HG03460 (cell line): ENCODE measurements around the gene PSMD1.
"Not testable (repeated sequence)": the region's sequence is repeated elsewhere in the genome, so short reads cannot be mapped to it uniquely, and the experiment has no call there.

ENCODE experiments used
- ATAC-seq: cut with Tn5 transposase; IDR thresholded peaks from one replicate; pipeline ENCODE4 v1.9.1; 2021; ENCODE audit not compliant: unreplicated experiment

PSMD1 gene

GRCh38 chr2:231181860-231182512 is 125.3 kb downstream of the PSMD1 start:
- ATAC-seq: peak; percentile 56

GRCh38 chr2:231182513-231182899 is 125.8 kb downstream of the PSMD1 start:
- ATAC-seq: no peak

GRCh38 chr2:231183851-231184250 is 127.2 kb downstream of the PSMD1 start:
- no peak for ATAC-seq

DNA sequence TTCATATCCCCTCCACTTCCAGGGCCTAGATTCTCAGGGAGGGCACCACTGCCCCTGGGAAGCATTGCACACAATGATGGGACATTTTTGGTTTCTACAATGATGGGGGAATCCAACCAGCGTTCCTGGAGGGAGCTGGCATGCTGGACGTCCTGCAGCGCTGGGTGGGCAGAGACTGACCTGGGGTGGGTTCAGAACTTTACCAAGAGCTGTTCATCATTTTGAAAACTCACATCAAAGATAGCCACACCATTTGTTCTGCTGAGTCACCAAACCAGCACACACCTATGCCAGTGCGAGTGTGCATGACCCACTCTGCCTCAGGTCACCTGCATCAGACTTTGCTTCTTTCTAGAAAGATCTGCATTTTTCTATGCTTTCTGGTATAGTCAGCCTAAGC is 127.7 kb downstream of the PSMD1 start:
- no peak for ATAC-seq

DNA sequence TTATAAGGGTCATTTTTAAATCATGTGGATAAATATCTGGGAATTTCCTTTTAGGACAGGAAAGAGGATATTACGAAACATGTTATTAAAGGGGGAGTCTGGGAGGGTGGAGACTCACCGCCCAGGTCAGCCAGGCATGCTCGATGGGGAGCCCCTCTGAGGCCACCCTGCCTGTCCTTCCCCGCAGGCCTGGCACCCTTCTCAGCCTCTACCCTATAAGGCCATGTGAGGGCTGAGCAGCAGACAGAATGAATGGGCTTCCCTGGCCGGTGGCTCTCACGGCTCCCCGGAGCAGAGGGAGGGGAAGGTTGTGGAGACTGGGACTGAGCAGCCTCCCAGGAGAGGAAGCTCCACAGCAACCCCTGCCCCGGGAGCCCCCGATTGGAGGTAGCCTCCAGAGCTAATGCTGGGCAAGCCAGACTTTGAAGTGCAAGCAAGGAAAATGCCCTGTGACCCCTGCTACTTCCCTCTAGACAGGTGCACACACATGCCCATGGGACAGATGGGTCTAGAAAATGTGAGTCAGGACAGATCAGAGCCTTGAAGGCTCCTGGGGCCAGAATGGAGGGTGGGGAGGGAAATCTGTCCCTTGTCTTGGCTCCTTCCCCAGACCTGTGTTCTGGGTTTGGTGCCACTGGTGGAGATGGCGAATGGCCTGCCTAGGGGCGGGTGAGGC is 128.5 kb downstream of the PSMD1 start:
- no peak for ATAC-seq

- ATAC-seq: no peak
Measured at GRCh38 chr2:231185886-231186285, 129.2 kb downstream of the PSMD1 start.

- no peak for ATAC-seq
Measured at GRCh38 chr2:231186325-231186724, 129.7 kb downstream of the PSMD1 start.

DNA sequence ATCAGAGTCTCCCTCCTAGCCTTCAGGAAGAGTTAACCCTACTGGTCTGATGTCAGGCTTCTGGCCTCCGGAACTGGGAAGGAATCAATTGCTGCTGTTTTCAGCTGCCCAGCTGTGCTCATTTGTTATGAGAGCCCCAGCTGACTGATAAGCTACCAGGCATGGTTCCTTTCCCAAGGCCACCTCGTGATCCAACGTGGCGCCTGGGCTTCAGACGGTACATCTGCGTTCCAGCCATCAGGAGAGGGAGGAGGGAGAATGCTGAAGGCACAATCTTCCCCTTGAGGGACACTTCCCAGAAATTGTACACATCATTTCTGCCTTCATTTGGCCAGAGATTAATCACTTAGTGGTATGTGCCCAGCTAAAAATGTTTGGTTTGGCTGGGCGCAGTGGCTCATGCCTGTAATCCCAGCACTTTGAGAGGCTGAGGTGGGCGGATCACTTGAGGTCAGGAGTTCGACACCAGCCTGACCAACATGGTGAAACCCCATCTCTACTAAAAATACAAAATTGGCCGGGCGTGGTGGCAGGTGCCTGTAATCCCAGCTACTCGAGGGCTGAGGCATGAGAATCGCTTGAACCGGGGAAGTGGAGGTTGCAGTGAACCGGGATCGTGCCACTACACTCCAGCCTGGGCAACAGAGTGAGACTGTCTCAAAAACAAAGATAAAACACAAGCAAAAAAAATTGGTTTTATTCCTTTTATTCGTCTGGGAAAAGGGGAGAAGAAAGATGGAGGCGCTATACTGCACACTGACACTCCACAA is 131.3 kb downstream of the PSMD1 start:
- ATAC-seq: no peak

DNA sequence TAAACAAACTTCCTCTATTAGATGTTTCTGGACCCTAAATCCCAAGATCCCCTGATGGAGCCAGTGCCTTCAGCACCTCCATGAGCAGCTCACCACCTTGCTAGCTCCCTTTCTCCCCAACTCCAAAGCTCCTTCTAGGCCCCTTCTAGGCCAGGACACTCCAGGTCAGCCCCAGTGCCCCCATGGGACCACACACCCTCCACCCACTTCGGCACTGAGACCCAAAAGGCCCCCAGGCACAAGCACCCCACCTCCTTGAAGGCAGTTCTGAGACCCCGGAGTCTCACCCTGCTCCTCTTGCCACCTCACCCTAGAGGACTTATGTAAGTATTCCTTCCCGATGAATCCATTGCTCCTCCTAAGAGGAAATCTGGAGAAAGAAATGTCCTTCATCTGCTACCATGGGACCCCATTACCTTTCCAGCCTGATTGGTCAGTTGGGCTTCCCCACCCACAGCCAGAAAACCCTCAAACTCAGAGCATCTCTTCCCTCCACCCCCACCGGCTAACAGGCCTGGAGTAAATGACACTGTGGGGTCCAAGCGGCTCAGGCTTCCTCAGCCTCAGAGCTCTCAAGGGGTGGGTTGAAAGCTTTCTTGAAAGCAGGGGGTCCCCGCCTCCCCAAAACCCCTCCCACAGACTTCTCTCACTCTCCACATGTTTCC is 132.0 kb downstream of the PSMD1 start:
- no peak for ATAC-seq

GRCh38 chr2:231189171-231189530 is 132.5 kb downstream of the PSMD1 start:
- no peak for ATAC-seq

- ATAC-seq: no peak
Measured at GRCh38 chr2:231189571-231190495, 133.2 kb downstream of the PSMD1 start.

DNA sequence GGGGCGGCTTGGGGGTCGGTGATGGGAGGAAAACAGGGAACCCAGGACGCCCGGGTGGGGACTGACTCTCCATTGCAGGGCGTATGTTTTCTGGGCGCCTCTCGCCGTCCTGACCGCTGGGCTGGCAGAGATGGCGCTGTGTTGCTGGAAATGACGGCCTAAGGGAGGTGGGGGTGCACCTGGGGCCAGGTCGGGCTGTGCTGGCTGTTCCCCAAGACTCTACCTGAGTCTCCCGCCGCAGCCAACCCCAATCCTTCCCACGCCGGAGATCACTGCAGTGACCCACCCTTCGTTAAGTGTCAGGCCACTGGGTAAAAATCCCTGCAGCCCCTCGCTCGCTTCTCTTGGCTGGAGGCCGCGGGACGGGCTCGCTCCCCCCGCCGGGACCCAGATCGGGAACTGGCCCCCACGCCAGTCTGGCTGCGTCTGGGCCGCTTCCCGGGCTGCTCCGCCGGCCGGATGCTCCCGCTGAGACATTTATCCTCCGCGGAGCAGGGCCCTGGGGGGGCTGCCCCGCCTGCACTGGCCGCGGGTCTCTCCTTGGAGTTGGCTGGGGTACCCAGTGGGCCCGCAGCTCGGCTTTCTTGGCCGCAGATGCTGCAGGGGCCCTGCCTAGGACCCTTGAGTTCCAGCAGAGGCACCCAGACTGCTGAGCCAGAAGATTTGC is 134.0 kb downstream of the PSMD1 start:
- no peak for ATAC-seq

- ATAC-seq: no peak
Measured at GRCh38 chr2:231191896-231192872, 135.5 kb downstream of the PSMD1 start.

DNA sequence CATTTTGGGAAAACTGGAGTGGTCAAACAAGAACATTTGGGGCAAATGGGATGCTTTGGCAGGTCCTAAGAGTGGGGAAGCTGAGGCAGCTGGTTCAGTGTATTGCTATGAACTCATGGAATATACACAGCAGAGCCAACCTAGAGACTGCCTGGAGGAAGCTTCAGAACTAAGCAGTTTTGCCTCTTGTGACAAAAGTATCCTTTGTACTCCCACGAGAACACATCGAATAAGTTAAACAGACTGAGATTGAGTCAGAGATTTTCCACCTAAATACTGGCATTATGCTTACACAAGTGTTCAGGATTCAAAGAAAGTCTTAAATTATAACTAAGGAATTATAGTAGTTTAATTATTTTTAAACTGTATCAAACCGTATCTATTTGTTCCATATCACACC is 136.5 kb downstream of the PSMD1 start:
- no peak for ATAC-seq

DNA sequence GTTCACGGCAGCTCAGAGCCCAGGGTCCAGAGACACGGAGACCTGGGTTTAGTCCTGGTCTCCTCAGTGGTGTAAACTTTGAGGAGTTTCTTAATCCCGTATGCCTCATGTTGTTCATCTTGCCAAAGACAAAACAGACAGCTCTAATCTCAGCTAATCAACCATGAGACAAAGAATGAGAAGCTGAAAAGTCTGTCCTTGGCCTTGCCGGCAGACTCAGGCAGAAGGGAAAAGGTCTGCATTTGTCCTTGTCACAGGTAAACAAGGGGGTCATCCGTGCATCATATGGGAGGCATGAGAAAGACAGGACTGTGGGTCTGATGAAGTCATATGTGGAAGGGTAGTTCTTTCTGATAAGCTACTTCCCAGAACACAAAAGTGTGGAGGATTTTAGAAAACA is 139.9 kb downstream of the PSMD1 start:
- ATAC-seq: no peak

- ATAC-seq: not testable (repeated sequence)
Measured at GRCh38 chr2:231197196-231197595, 140.5 kb downstream of the PSMD1 start.

DNA sequence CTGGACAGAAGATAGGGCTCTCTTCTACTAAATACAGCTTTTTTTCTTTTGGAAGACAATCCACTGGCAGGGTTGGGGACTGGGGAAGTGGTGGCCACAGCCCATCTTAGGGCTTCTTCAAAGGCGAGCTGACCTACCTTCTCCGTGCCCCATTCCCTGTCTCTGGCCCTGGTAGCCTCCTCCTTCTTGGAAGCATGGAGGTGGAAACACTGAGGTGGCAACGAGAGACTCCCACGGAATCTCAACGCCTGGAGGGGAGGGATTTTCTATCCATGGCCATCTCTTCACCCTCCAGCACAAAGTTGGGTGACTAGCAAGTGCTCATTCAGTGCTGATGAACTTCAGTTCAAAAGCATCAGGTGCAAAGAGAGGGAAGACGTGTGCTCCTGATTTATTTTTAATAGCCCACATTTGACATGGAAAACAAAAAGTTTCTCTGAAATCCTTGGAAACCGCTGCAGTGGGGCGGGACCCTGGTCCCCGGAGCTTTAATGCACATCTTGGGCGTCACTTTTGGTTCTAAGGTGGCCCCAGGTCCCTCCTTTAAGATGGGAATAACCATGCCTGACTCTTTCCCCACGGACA is 141.1 kb downstream of the PSMD1 start:
- ATAC-seq: no peak
